Kasumi-1 (cell line): ENCODE data around the gene PDZD2.
"Not testable (repeated sequence)": the region's sequence is repeated elsewhere in the genome, so short reads cannot be mapped to it uniquely, and the experiment has no call there.

Source experiments
- DNase-seq, 2 experiments: peaks; one replicate each; lab custom pipeline; 2025; lab: John Stamatoyannopoulos, UW

PDZD2 gene

DNA sequence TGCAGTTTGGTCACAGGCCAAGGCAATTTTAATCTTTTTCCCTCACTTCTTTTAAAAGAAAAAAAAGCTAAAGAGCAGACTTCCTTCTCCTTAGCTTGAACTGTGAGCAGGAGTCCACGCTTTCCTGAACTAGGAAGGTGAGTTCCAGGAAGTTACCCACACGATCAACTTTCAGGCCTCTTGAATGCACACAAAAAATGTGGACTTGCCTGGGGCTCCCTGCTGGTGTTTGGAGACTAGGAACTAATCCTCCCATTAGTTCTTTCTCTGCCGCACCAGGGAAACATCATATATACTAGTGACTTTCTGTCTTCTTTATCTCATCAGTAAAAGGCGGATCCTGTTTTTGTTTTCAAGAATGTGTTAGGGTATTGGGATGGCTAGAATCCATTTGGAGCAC lies 295.2 kb downstream of the PDZD2 start:
- no peak for DNase-seq

DNA sequence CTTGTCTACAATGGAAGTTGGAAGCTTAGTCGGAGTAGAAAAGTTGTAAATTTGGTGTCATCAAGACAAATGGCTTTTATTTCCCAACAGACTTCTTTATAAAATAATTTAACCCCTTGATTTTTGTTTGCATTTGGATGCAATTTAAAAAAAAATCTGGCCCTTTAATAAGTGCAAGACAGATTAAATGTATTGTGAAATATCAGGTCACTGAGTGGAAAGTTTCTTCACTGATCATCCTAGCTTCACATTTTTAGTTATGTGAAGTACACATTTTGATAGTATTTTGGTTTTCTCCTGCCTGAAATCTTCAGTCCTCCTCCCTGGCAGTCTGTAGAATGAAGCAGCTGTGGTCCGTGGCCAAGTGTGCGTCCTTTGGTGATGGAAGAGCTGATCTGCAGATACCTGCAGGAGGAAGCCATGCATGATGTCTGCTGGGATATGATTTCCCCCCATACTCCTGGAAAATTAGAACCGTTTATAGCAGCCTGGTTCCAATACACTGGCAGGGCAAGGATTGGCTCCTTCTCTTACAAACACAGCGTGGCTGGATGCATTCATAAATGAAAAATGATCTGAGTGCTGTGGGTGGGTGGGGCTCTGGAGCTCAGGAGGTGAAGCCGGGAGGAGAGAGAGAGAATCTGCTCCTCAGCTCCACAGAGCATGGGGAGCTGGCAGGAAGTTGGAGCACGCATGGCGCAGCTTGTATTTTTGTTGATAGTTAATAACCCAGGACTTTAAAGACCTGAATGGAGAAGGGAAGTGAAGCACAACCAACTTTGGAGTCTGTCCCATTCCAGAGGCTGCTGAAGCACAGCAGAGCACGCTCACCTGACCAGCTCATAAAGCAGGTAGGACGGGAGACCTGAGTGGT lies 296.8 kb downstream of the PDZD2 start:
- no peak for DNase-seq

GRCh38 chr5:31936683-31937082 lies 297.8 kb downstream of the PDZD2 start:
- DNase-seq: no peak

DNA sequence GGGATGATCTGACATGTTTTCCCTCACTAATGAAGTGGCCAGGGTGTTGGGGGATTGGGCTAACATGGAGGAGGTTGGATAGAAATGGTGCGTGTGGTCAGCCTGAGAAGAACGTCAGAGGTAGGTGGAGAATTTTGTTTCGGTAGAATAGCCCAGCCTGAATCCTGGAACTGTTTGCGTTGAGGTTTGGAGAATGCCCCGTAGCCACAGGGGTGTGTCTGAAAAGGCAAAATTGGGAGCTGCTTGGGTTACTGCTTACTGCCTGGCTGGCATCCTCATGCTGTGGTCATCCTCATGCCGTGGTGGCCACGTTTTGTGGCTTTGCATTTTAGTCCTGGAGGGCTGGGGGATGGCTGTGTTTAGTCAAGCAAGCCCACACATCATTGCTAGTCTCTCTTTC lies 298.3 kb downstream of the PDZD2 start:
- no peak for DNase-seq

DNA sequence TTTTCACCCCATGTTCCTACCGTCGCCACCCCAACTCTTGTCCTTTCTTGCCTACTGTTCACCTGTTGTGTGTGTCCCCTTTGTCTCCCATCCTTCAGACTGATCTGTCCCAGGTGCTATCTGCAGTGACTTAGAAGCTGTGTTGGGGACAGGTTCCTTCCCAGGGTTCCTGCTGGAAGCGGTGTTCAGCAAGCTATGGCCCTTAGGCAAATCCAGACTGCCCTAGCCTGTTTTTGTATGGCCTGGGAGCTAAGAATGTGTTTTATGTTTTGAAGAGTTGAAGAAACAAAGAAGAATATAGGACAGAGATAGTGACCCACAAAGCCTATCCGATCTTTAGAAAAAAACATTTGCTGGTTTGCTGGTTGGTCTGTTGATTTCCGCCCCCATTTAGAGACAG lies 298.8 kb downstream of the PDZD2 start:
- DNase-seq: no peak

DNA sequence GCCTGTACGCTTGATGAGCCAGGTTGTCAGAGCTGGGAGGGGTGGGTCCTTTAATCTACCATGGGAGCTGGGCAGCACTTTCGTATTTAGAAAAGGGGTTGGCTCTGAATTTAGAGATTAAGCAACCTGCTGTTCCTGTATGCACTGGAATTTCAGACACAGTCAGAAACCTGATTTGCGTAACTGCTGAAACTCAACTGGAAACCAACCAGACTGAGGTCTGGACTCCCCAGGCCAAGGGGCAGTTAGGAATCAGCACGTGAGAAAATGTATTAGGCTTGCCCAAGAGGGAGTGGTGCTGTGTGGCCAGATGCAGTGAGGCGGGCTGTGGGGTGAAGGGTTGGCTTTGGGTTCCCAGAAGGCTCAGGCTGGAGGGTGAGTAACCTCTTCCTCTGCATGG lies 300.2 kb downstream of the PDZD2 start:
- DNase-seq: no peak

- no peak for DNase-seq
Observed at GRCh38 chr5:31941151-31941755, 302.3 kb downstream of the PDZD2 start.

GRCh38 chr5:31942546-31942945 lies 303.6 kb downstream of the PDZD2 start:
- DNase-seq: no peak

GRCh38 chr5:31944684-31945445 lies 305.9 kb downstream of the PDZD2 start:
- DNase-seq: no peak

GRCh38 chr5:31948006-31948405 lies 309.1 kb downstream of the PDZD2 start:
- no peak for DNase-seq

GRCh38 chr5:31952067-31952466 lies 313.1 kb downstream of the PDZD2 start:
- DNase-seq: no peak

DNA sequence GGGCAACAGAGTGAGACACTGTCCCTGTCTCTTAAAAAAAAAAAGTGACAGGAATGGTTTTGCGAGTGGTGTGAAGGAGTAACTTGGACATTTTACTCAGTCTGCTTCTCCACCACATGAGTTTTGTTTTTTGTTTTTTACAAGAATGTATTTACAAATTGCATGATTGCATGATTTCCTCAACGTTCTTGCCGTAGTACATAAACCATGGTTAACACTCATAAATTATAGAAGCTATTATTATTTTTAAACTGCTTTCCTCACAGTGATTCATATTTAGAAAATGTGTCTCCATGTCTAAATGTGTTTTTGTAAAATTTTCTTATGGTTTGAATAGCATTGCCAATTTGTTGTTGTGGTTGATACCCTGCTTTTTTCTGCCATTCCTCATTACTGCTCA lies 315.2 kb downstream of the PDZD2 start:
- DNase-seq: no peak

- DNase-seq: no peak
Observed at GRCh38 chr5:31957151-31957550, 318.2 kb downstream of the PDZD2 start.

DNA sequence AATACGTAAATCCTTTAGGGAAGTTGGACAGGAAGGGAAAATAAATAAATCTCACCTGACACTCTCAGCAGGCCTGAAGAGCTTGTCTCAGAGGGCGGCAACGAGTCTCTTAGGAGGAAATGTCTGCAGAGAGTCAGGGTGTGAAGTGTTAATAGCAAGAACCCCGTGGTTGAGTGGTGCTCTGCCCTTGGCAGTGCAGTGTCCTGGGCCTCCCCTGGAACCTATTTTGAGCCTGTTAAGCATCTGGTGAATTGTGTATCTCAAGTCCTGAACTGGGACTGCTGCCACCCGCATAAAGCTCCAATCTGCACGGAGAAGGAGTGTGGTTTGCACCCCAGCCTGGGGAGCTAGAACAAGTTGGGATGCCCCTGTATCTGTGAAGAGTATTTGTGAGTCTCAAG lies 323.4 kb downstream of the PDZD2 start:
- no peak for DNase-seq

DNA sequence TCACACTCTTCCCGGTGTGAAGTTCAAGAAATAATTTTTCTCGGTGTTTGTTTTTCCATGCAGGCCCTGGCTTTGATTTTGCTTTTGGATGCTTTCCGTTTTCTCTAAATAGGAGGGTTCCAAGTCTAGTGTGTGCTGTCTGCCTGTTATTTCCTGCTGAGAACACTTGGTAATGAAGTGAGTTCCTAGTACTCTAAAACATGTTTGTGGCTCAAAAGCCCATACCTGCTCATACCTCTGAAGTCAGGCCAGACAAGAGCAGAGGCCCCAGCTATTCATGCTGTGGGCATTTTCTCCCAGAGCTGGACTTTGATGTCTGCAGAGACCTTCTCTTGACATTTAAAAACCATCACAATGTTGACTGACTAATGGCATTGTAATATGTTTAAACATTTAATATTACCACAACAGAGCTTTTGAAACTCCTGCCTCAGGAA lies 324.0 kb downstream of the PDZD2 start:
- no peak for DNase-seq

GRCh38 chr5:31963358-31964006 lies 324.6 kb downstream of the PDZD2 start:
- DNase-seq: no peak

DNA sequence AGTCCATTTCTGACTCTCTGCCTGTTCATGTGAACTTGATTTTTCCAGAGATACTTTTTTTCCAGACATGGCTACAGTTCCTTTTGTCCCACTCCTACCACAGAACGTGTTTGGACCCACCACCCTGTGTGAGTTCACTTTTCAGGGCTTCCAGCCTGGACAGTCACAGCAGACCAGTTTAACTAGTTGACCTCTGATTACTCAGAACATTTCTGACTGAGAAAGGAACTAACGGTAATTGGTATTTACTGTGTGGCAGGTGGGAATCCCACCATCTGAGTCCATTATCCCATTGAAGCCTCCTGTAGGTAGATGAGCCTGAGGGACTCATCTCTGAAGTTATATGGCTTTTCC lies 325.1 kb downstream of the PDZD2 start:
- no peak for DNase-seq

GRCh38 chr5:31965227-31965626 lies 326.3 kb downstream of the PDZD2 start:
- no peak for DNase-seq

DNA sequence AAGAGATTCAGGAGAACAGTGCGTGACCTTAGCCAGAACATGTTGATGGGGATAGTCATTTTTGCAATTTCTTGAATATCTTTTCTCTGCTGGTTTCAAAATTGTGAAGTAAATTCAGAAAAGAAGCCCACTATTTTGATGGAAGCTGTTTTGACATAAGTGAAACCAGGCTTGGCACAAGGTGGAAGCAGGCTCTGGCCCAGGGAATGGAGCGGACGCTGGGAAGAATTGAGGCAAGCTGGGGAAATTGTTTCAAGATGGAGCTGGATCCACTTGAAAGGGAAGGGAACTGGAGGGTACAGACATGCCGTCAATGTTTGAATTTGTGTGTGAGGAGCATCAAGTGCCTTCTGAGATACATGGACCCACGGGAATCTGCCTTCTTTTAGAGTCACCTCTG lies 328.0 kb downstream of the PDZD2 start:
- no peak for DNase-seq

- no peak for DNase-seq
Observed at GRCh38 chr5:31967461-31967860, 328.5 kb downstream of the PDZD2 start.

DNA sequence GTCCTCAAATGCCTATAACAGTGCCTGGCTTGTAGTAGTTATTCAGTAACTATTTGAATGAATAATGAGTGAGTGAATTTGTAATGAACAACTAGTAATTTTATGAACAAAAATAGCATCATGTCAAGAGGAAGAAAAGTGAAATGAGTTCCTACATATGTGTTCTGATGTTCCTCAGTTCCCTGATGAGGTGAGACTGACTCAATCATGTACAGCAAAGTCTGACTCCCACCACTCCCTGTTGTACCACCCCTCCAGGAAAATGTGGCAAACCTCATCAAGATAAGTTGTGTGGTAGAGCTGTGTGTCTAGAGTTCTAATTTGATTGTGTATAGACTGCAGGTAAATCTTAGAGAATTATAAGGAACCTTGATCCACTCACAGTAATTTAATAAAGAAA lies 333.6 kb downstream of the PDZD2 start:
- no peak for DNase-seq

DNA sequence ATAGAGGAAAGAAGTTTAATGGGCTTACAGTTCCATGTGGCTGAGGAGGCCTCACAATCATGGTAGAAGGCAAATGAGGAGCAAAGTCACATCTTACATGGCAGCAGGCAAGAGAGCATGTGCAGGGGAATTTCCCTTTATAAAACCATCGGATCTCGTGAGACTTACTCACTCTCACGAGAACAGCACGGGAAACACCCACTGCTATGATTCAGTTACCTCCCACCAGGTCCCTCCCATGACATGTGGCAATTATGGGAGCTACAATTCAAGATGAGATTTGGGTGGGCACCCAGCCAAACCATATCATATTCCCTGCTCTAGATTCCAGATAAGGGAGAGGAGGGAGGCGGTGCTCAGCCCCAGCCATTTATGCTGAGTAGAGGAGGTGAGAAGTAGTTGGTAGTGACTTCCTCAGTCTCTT lies 336.3 kb downstream of the PDZD2 start:
- DNase-seq: not testable (repeated sequence)
